Measurements from ENCODE around the gene C1orf216.

The C1orf216 gene

GRCh38 chr1:35666916-35667315, 51.8 kb downstream of the C1orf216 start:
- no peak overlapping the region for H3K4me3 ChIP-seq (ENCODE audit: control insufficient read depth, low read depth, low read length)
- no peak for DNase-seq (ENCODE audit: low read depth)
- no peak for TF ChIP-seq CTCF (IDR thresholded peaks at IDR 0.05; ENCODE audit: control insufficient read depth, insufficient read depth, low read depth, low read length, missing control alignments)

GRCh38 chr1:35666216-35666615, 52.5 kb downstream of the C1orf216 start:
- H3K4me3 ChIP-seq (ENCODE audit: control insufficient read depth, low read depth, low read length) = no peak overlapping the region
- DNase-seq (ENCODE audit: low read depth) = no peak
- no peak for TF ChIP-seq CTCF (IDR thresholded peaks at IDR 0.05; ENCODE audit: control insufficient read depth, insufficient read depth, low read depth, low read length, missing control alignments)

All from AG09309 (cell line).